Measurements from ENCODE around the gene MRPS25.

DNA sequence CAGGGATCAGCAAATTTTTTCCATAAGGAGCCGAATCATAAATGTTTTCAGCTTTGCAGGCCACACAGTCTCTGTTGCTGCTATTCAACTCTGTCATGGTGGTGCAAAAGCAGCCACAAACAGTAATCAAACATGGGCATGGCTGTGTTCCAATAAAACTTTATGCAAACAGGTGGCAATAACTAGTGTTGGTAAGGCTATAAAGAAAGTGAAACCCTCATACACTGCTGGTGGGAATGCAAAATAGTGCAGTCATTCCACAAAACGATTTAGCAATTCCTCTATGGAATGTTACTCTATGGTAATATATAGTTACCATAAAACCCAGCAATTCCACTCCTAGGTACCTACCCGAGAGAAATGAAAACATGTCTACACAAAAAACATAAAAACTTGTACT, 14.0 kb upstream of the MRPS25 start:
- TF ChIP-seq, protein P1, sequence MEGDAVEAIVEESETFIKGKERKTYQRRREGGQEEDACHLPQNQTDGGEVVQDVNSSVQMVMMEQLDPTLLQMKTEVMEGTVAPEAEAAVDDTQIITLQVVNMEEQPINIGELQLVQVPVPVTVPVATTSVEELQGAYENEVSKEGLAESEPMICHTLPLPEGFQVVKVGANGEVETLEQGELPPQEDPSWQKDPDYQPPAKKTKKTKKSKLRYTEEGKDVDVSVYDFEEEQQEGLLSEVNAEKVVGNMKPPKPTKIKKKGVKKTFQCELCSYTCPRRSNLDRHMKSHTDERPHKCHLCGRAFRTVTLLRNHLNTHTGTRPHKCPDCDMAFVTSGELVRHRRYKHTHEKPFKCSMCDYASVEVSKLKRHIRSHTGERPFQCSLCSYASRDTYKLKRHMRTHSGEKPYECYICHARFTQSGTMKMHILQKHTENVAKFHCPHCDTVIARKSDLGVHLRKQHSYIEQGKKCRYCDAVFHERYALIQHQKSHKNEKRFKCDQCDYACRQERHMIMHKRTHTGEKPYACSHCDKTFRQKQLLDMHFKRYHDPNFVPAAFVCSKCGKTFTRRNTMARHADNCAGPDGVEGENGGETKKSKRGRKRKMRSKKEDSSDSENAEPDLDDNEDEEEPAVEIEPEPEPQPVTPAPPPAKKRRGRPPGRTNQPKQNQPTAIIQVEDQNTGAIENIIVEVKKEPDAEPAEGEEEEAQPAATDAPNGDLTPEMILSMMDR (IDR thresholded peaks at IDR 0.05), result no peak
- TF ChIP-seq POLR2AphosphoS5 (IDR thresholded peaks at IDR 0.05; ENCODE audit: low read depth, low read length), result no peak
- TF ChIP-seq REST (IDR thresholded peaks at IDR 0.05; ENCODE audit: insufficient read depth in 1 of 2, low read depth in 2 of 2, low read length in 1 of 2), result no peak
